Neural crest cell (in vitro differentiated cells): ENCODE data around the gene NOA1. TPM values are rescaled to one million over a fixed set of nuclear protein-coding genes. Genes with fewer than 3 reads are reported as not detected.

Source experiments
- DNase-seq: peaks from one replicate; pipeline ENCODE4 v3.0.0; 2021; ENCODE audit warnings: low read depth, mixed read lengths, low spot score
- H3K27ac Mint-ChIP-seq: one replicate; pipeline ENCODE4 v1.8.0; 2021; ENCODE audit warnings: mild to moderate bottlenecking, mixed read lengths; ENCODE audit not compliant: unreplicated experiment
- H3K27me3 Mint-ChIP-seq: 2 replicates; pipeline ENCODE4 v1.8.0; 2021; ENCODE audit warnings: low read depth, mild to moderate bottlenecking, mixed read lengths
- H3K36me3 Mint-ChIP-seq: 2 replicates; pipeline ENCODE4 v1.8.0; 2021; ENCODE audit warnings: low read depth, mild to moderate bottlenecking, mixed read lengths
- H3K4me1 Mint-ChIP-seq: 2 replicates; pipeline ENCODE4 v1.8.0; 2021; ENCODE audit warnings: mixed read lengths
- H3K4me3 Mint-ChIP-seq: one replicate; pipeline ENCODE4 v1.8.0; 2021; ENCODE audit warnings: mild to moderate bottlenecking, mixed read lengths
- H3K9me3 Mint-ChIP-seq: 2 replicates; pipeline ENCODE4 v1.8.0; 2021; ENCODE audit warnings: mixed read lengths
- CTCF ChIP-seq: fragments of 200-600 bp; sonication (generic); conservative IDR thresholded peaks from 2 replicates; pipeline ENCODE4 v1.5.0; 2021; ENCODE audit warnings: antibody characterized with exemption, mild to moderate bottlenecking
- total RNA-seq: library from RNA; stranded (reverse); gene quantifications from 2 replicates; pipeline ENCODE4 v1.2.1, GENCODE V29; 2021

NOA1 gene
- total RNA-seq, 1 donor from 2014 or later = 17.3 TPM

DNA sequence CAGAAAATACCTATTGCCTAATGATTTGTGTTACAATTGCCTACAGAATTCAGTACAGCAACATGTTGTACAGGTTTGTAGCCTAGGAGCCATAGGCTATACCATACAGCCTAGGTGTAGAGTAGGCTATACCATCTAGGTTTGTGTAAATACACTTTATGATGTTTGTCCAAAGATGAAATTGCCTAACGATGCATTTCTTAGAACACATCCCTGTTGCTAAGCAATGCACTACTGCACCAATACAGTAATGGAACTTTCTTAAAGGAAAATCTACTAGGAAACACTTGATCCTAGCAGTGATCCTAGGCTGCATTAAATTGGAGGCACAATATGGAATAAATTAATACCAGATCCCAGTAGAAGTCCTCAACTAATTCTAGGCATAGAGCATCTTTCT is 18.3 kb downstream of the NOA1 start:
- Mint-ChIP-seq H3K27ac (no peak overlapping the region), H3K36me3 (peaks cover 4% of the 10 kb centered on the region), H3K4me1 (peaks cover 4% of the 10 kb centered on the region), H3K27me3 (no peaks in the 10 kb centered on the region), H3K4me3 (no peak overlapping the region), H3K9me3 (no peaks in the 10 kb centered on the region)
- no peak for TF ChIP-seq CTCF
- no peak for DNase-seq

DNA sequence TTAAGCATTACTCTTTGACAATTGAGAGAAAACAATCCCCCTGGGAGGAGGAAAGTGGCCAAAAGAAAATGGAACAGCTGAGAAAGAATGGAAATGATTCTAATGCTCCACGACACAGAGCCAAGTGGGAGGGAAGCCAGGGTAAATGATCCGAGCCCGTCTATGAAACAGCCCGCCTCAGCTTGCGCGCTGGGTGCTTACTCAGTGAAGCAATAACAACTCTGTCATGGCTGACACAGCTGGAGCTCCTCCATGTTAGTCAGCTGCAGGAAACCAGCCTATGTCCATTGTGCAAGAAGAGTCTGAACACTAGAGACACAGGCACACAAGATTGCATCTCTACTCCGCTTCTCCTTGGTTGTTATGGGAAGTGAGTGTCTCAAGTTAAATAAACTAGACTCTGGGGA is 19.3 kb downstream of the NOA1 start:
- peaks cover 4% of the 10 kb centered on the region for H3K4me1 Mint-ChIP-seq
- peaks cover 4% of the 10 kb centered on the region for H3K36me3 Mint-ChIP-seq
- TF ChIP-seq CTCF = no peak
- H3K9me3 Mint-ChIP-seq = no peaks in the 10 kb centered on the region
- H3K27me3 Mint-ChIP-seq = no peaks in the 10 kb centered on the region
- no peak for DNase-seq
- no peak overlapping the region for H3K27ac Mint-ChIP-seq
- no peak overlapping the region for H3K4me3 Mint-ChIP-seq

DNA sequence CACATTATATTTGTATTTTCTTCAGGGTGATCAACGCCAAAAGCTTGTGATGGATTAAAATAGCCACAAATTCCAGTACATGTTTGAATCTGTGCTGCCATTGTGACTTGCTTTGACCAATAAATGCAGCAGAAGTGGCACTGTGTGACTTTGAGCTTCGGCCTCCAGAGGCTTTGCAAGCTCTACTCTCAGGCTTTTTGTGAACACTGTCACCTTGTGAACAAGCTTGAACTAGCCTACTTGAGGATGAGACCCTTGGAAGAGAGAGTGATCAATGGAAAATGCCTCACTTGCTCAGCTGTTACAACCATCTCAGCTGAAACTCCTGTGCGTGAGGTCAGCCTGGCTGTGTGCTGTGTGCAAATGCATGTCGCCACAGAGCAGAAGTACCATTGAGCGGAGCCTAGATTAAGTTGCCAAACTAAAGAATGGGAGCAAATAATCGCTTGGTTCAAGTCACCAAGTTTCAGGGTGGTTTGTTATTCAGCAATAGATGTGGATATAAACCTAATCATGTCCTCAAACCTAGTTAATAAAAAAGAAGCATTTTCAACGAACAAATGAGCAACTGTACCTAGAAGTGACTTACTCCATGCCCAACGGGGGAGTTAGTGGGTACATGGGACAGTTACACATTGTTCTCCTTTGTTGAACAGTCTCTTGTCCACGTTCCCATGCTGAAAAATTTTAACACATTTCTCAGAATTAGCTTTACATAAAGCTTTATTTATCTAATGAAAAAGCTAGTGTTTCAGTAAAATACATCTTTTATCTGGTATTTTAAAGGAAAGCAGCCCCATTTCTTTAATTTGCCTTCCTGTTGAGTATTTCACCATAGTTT is 23.5 kb downstream of the NOA1 start:
- TF ChIP-seq CTCF = no peak
- peaks cover 4% of the 10 kb centered on the region for H3K4me1 Mint-ChIP-seq

DNA sequence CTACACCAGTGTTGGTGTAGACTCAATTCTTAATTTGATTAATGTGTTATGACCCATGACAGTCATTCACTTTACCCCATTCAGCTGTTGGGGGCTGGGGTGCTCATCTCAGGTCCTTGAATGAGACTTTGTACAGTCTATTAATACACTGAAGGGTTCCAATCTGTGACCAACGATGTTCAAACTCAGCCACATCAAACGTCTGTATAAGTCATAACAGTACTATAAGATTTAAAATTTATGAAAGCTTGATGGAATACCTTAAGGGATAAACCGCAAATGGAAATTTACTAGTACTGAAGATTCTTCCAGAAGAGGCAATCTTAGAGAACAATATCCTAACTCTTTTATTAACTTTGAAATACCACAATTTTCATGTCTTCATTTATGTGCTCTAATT is 36.0 kb downstream of the NOA1 start:
- Mint-ChIP-seq H3K9me3 (no peaks in the 10 kb centered on the region), H3K4me3 (no peak overlapping the region), H3K36me3 (peaks cover 12% of the 10 kb centered on the region), H3K4me1 (no peaks in the 10 kb centered on the region), H3K27me3 (no peaks in the 10 kb centered on the region), H3K27ac (no peak overlapping the region)
- TF ChIP-seq CTCF = no peak
- DNase-seq = no peak

More for the DNA sequence above, 23.5 kb downstream of the NOA1 start:
- DNase-seq = no peak
- no peak overlapping the region for H3K4me3 Mint-ChIP-seq
- no peaks in the 10 kb centered on the region for H3K36me3 Mint-ChIP-seq
- H3K9me3 Mint-ChIP-seq = no peaks in the 10 kb centered on the region
- H3K27me3 Mint-ChIP-seq = no peaks in the 10 kb centered on the region
- H3K27ac Mint-ChIP-seq = no peak overlapping the region

DNA sequence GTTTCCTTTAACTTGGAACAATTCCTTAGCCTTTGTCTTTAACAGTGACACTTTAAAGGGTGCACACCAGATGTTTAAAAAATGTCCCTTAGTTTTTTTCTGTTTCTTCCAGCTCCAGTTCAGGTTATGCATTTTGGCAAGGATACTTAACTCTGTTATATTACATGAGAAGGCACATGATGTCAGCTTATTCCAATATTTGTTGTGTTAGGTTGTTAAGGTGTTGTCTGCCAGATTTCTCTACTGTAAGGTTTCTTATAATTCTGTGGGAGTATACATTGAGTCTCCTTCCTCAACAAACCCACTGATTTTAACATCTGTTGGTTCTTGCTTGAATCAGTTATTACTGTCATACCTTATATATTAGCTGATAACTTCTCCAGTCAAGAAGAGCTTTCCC is 36.4 kb downstream of the NOA1 start:
- Mint-ChIP-seq H3K4me3 (no peak overlapping the region), H3K4me1 (no peaks in the 10 kb centered on the region), H3K9me3 (no peaks in the 10 kb centered on the region), H3K36me3 (peaks cover 12% of the 10 kb centered on the region), H3K27me3 (no peaks in the 10 kb centered on the region), H3K27ac (no peak overlapping the region)
- no peak for DNase-seq
- no peak for TF ChIP-seq CTCF
